Upper lobe of left lung (tissue), 6 donors: ENCODE data around the gene USP27X. TPM values are rescaled to one million over a fixed set of nuclear protein-coding genes. Genes with fewer than 3 reads are reported as not detected.
A peak's percentile ranks its signal among the peaks of the same experiment; 100 is the strongest.

Source experiments
- ATAC-seq, 2 donors: fragments of 200-7000 bp; cut with Tn5 transposase; one replicate each; pipeline ENCODE4 v1.9.1; 2022; ENCODE audit warnings: mild to moderate bottlenecking in 2 of 2, moderate library complexity in 2 of 2; ENCODE audit not compliant: low FRiP score in 2 of 2
- DNase-seq, 2 donors: peaks; one replicate each; pipeline ENCODE4 v3.0.0-alpha.2; 2019 to 2020
- H3K27ac ChIP-seq, 4 donors: fragments of 200-600 bp; sonication (generic); one replicate each; pipeline ENCODE4 v1.5.1; 2016 to 2019
- H3K27me3 ChIP-seq, 4 donors: fragments of 200-600 bp; sonication (generic); one replicate each; pipeline ENCODE4 v1.5.1; 2017 to 2019
- H3K36me3 ChIP-seq, 4 donors: fragments of 200-600 bp; sonication (generic); one replicate each; pipeline ENCODE4 v1.5.1; 2016 to 2019
- H3K4me1 ChIP-seq, 4 donors: fragments of 200-600 bp; sonication (generic); one replicate each; pipeline ENCODE4 v1.5.1; 2018 to 2019
- H3K4me3 ChIP-seq, 4 donors: fragments of 200-600 bp; sonication (generic); one replicate each; pipeline ENCODE4 v1.5.1; 2017 to 2019; ENCODE audit warnings: mild to moderate bottlenecking in 2 of 4, moderate library complexity in 1 of 4
- H3K9me3 ChIP-seq, 4 donors: fragments of 200-600 bp; sonication (generic); one replicate each; pipeline ENCODE4 v1.5.1; 2018 to 2019
- CTCF ChIP-seq, 6 experiments: fragments of 450-650 bp in 4 of 6; fragments of 200-600 bp in 2 of 6; sonication (generic) in 2 of 6; IDR thresholded peaks; one replicate each; pipeline ENCODE4 v1.5.1; 2016 to 2019; ENCODE audit warnings: antibody characterized with exemption in 6 of 6
- EP300 ChIP-seq, 4 donors: sonication (generic); formaldehyde crosslinking; IDR thresholded peaks; one replicate each; pipeline ENCODE4 v1.5.1; 2017; ENCODE audit warnings: antibody characterized with exemption in 4 of 4, control low read depth in 2 of 4
- POLR2A ChIP-seq, 4 donors: fragments of 450-650 bp; IDR thresholded peaks; one replicate each; pipeline ENCODE4 v1.5.1; 2016 to 2017; ENCODE audit warnings: antibody characterized with exemption in 4 of 4, mild to moderate bottlenecking in 2 of 4
- POLR2AphosphoS5 ChIP-seq, 2 donors: sonication (generic); formaldehyde crosslinking; IDR thresholded peaks; one replicate each; pipeline ENCODE4 v1.5.1; 2017; ENCODE audit warnings: antibody characterized with exemption in 2 of 2
- WGBS, 2 donors: methylation state at CpG; one replicate each; pipeline ENCODE4 v1.1.5; 2017 to 2018; 5-methylcytosine and 5-hydroxymethylcytosine counted together
- total RNA-seq, 6 donors: library from RNA; depleted of rRNA in 4 of 6; stranded (reverse); fragments of >200 nt in 4 of 6; gene quantifications; one replicate each; pipeline versions ENCODE4 v1.1.0 to v1.2.1, GENCODE V29; 2016 to 2021
- donor health status: DM: no; HTN: no; CAD: no; lungs with moderate emphysema.
- donor health status: DM: no; HTN: yes; CAD: no; lungs with severe emphysema.

USP27X gene
- total RNA-seq, 6 donors from 2014 or later, result 1.0 to 5.9 (median 3.9) TPM

DNA sequence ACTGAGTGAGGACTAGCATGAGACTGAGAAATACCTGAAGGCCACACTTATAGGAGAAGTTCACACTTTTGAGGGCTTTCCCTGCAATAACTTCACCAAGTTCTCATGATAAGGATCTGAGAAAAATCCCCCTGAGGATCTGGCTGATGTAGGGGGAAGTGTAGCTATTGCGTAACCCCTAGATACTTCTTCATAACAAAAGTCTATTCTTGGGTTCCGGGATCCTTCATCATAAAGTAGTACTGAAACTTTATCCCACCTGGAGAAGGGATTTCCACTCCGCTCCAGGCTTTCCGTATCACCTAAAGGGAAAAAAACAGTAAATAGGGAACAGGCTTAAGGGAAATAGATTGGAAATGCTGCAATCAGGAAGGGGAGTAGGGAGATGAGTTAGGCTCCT, 13.3 kb downstream of the USP27X start:
- no peaks in the 10 kb centered on the region for H3K36me3 ChIP-seq
- no peak overlapping the region for H3K27ac ChIP-seq
- no peaks in the 10 kb centered on the region for H3K4me1 ChIP-seq
- peaks cover 0 to 10% (median 0%) of the 10 kb centered on the region in 4 donors for H3K9me3 ChIP-seq
- 65 to 71% methylated on average over 4 of the region's 4 CpGs for WGBS, 2 donors
- TF ChIP-seq CTCF (IDR thresholded peaks at IDR 0.05) (no peak), EP300 (IDR thresholded peaks at IDR 0.05) (no peak), POLR2AphosphoS5 (IDR thresholded peaks at IDR 0.05) (no peak), POLR2A (IDR thresholded peaks at IDR 0.05) (no peak)
- no peaks in the 10 kb centered on the region for H3K27me3 ChIP-seq
- H3K4me3 ChIP-seq, result no peak overlapping the region
- ATAC-seq, result no peak
- no peak for DNase-seq

GRCh38 chrX:49896951-49897350, 17.7 kb downstream of the USP27X start:
- TF ChIP-seq EP300 (IDR thresholded peaks at IDR 0.05) (no peak), CTCF (IDR thresholded peaks at IDR 0.05) (no peak), POLR2A (IDR thresholded peaks at IDR 0.05) (no peak), POLR2AphosphoS5 (IDR thresholded peaks at IDR 0.05) (no peak)
- H3K27me3 ChIP-seq, result no peaks in the 10 kb centered on the region
- ATAC-seq (no peak), DNase-seq (no peak)
- peaks cover 0 to 19% (median 0%) of the 10 kb centered on the region in 4 donors for H3K9me3 ChIP-seq
- H3K36me3 ChIP-seq, result no peaks in the 10 kb centered on the region
- WGBS, 2 donors, result 62 to 84% methylated on average over 4 of the region's 4 CpGs
- H3K27ac ChIP-seq, result no peak overlapping the region
- H3K4me1 ChIP-seq, result no peaks in the 10 kb centered on the region
- no peak overlapping the region for H3K4me3 ChIP-seq

DNA sequence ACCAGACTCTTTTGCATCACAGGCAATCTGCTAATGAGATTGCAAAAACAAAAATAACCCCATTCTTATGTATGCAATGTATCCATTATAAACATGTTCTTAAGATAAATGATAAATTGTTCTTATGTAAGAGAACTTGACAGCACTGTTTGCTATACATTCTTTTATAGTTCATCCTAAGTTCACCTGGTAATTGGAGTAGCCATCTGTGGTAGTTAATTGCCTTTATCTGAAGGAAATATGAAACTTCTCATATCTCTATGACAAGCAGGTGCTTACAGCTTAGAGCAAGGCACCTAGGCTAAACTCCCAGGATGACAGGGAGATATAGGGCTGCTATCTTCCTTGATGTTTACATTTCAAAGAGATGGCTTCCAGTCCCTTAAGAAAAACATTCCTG, 21.8 kb downstream of the USP27X start:
- ATAC-seq (no peak), DNase-seq (no peak)
- peaks cover 0 to 19% (median 0%) of the 10 kb centered on the region in 4 donors for H3K9me3 ChIP-seq
- H3K4me3 ChIP-seq, result no peak overlapping the region
- no peaks in the 10 kb centered on the region for H3K4me1 ChIP-seq
- no peak overlapping the region for H3K27ac ChIP-seq
- no peaks in the 10 kb centered on the region for H3K27me3 ChIP-seq
- TF ChIP-seq POLR2A (IDR thresholded peaks at IDR 0.05) (no peak), EP300 (IDR thresholded peaks at IDR 0.05) (no peak), CTCF (IDR thresholded peaks at IDR 0.05) (no peak), POLR2AphosphoS5 (IDR thresholded peaks at IDR 0.05) (no peak)
- H3K36me3 ChIP-seq, result no peaks in the 10 kb centered on the region

DNA sequence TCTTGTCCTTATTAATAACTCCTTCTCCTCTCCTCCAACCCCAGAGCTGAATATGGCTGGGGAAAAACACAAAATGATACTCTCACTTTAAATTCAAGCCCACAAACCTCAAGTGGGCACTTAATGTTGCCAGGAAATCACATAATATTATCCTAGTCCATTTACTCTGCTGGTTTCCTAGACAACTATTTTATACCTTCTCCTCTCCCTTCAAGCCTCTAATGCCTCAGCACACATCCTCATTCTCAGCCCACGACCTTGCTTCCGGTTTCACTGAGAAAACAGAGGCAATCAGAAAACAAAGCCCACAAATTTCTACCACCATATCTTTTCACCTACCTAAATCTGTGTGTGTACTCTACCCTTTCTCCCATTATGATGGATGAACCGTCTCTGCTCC, 31.1 kb downstream of the USP27X start:
- Histone ChIP-seq H3K27ac (no peak overlapping the region), H3K4me1 (no peaks in the 10 kb centered on the region), H3K9me3 (no peaks in the 10 kb centered on the region), H3K36me3 (no peaks in the 10 kb centered on the region), H3K27me3 (no peaks in the 10 kb centered on the region), H3K4me3 (no peak overlapping the region)
- WGBS, 2 donors, result 27 to 30% methylated on average over 3 of the region's 3 CpGs
- peak in 1 of 2 donors; percentile 49 for ATAC-seq
- TF ChIP-seq CTCF (IDR thresholded peaks at IDR 0.05) (no peak), POLR2AphosphoS5 (IDR thresholded peaks at IDR 0.05) (no peak), POLR2A (IDR thresholded peaks at IDR 0.05) (no peak), EP300 (IDR thresholded peaks at IDR 0.05) (no peak)
- no peak for DNase-seq

DNA sequence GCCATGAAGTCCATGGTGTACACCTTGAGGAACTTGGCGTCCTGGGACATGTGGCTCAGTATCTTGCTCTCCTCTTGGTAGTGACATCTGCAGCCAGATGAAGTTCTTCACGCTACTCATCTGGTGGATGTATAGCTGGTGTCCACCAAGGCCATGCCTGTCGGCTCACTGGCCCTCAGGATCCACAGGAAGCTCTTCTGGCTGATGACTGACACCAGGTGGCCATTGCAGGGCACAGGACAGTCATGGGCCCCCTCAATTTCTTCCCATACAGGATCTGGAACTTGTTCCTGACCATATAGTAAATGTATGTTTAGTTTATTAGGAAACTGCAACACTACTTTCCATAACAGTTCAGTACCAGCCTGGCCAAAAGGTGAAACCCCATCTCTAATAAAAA, 32.8 kb downstream of the USP27X start:
- H3K9me3 ChIP-seq, result no peaks in the 10 kb centered on the region
- no peaks in the 10 kb centered on the region for H3K36me3 ChIP-seq
- H3K4me3 ChIP-seq, result no peak overlapping the region
- H3K27me3 ChIP-seq, result no peaks in the 10 kb centered on the region
- no peaks in the 10 kb centered on the region for H3K4me1 ChIP-seq
- DNase-seq, result no peak
- H3K27ac ChIP-seq, result no peak overlapping the region
- 66% methylated on average over 3 of the region's 3 CpGs; no CpG with 5 or more reads in 1 of the 2 donors for WGBS, 2 donors
- TF ChIP-seq CTCF (IDR thresholded peaks at IDR 0.05) (no peak), POLR2A (IDR thresholded peaks at IDR 0.05) (no peak), POLR2AphosphoS5 (IDR thresholded peaks at IDR 0.05) (no peak), EP300 (IDR thresholded peaks at IDR 0.05) (no peak)
- ATAC-seq, result no peak
